ENCODE data around the gene SKA2.

DNA sequence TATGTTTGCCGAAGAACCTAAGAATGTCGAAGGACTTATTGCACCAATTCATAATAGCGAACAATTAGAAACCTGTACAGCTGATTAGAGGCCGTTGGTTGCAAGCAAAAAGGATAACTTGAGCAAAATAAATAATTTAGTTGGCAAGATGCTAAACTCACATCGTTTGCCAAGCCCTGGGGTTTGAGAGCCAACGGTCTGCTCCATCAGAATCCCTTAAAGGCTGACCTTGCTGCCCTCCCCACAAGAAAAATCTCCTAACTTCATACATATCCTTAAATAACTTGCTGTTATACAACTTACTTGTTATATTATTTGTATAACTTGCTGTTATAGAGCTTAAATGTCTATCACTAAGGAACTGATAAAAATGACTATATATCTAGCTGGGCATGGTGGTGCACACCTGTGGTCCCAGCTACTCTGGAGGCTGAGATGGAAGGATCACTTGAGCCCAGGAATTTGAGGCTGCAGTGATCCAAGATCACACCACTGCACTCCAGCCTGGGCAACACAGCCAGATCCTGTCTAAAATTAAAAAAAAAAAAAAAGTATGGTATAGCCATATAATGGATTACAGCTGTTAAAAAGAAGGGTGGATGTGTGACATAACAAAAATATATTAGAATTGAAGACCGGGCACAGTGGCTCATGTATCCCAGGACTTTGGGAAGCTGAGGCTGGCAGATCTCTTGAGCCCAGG is 46.4 kb downstream of the SKA2 start:
- no peak for TF ChIP-seq GABPA (IDR thresholded peaks at IDR 0.05; ENCODE audit: low read depth)
- TF ChIP-seq, protein P1, sequence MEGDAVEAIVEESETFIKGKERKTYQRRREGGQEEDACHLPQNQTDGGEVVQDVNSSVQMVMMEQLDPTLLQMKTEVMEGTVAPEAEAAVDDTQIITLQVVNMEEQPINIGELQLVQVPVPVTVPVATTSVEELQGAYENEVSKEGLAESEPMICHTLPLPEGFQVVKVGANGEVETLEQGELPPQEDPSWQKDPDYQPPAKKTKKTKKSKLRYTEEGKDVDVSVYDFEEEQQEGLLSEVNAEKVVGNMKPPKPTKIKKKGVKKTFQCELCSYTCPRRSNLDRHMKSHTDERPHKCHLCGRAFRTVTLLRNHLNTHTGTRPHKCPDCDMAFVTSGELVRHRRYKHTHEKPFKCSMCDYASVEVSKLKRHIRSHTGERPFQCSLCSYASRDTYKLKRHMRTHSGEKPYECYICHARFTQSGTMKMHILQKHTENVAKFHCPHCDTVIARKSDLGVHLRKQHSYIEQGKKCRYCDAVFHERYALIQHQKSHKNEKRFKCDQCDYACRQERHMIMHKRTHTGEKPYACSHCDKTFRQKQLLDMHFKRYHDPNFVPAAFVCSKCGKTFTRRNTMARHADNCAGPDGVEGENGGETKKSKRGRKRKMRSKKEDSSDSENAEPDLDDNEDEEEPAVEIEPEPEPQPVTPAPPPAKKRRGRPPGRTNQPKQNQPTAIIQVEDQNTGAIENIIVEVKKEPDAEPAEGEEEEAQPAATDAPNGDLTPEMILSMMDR (IDR thresholded peaks at IDR 0.05; ENCODE audit: insufficient read depth, low read length) = no peak
